GM15510 (cell line): Measurements from ENCODE around the gene NR4A1.
A peak's percentile ranks its signal among the peaks of the same experiment; 100 is the strongest.

Source experiments
- POLR2A ChIP-seq: IDR thresholded peaks from 3 replicates; pipeline ENCODE4 v1.6.1; 2011; ENCODE audit warnings: borderline replicate concordance; ENCODE audit not compliant: insufficient read length; ENCODE audit errors: extremely low read depth

The NR4A1 gene

GRCh38 chr12:52029685-52030084 is 21.6 kb upstream of the NR4A1 start:
- TF ChIP-seq POLR2A, result no peak

- TF ChIP-seq POLR2A, result no peak
Measured at GRCh38 chr12:52032446-52032803, 18.8 kb upstream of the NR4A1 start.

DNA sequence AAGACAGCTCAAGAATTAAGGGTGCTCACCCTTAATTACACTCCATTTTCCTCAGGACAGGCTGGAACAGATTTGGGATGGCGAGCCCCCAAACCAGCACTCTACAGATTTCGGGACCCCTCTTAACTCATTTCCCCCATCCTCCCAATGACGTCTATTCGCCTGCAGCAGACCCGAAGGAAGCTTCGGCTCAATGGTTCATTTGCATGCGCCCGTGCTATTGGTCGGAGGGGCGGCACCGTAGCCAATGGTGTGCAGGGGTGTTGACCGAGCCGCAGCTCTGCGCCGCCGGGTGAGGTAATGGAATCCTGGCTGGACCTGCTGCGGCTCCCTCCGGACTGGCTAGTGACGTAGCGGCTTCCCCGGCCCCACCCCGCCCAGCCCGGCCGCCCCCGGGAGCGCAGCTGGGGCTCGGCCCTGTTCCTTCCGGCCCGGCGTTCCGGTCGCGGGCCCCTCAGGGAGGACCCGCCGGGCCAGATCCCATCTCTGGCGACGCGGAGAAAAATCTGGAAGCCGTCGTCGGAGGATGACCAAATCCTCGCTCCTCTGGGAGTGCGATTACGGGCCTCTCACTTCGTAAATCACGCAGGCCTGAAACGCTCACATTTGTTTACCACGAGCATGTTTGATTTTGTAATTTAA is 18.3 kb upstream of the NR4A1 start:
- peak; percentile 53 for TF ChIP-seq POLR2A

- TF ChIP-seq POLR2A, result no peak
Measured at GRCh38 chr12:52033446-52034140, 17.6 kb upstream of the NR4A1 start.

GRCh38 chr12:52035190-52035589 is 16.1 kb upstream of the NR4A1 start:
- no peak for TF ChIP-seq POLR2A

GRCh38 chr12:52035926-52036325 is 15.3 kb upstream of the NR4A1 start:
- no peak for TF ChIP-seq POLR2A

GRCh38 chr12:52036587-52037171 is 14.6 kb upstream of the NR4A1 start:
- TF ChIP-seq POLR2A, result no peak

- no peak for TF ChIP-seq POLR2A
Measured at GRCh38 chr12:52037248-52037861, 13.9 kb upstream of the NR4A1 start.

DNA sequence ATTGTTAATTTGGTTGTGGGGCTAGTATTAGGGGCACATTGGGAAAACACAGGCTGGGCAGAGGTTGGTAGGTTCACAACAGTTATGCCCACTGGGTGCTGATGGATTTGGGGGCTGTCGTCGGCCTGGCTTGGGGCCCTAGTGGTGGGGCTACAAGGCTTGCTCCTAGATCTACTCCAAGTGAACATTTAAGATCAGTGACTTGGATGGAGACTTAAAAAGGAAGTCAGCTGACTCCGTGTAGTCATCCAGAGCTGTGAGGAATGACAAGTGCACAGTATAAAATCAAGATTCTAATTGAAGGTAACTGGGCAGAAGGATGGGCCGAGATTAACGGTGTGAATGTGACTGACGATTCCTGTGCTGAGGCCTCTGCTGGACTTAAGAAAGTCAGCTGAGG is 12.8 kb upstream of the NR4A1 start:
- TF ChIP-seq POLR2A, result no peak

DNA sequence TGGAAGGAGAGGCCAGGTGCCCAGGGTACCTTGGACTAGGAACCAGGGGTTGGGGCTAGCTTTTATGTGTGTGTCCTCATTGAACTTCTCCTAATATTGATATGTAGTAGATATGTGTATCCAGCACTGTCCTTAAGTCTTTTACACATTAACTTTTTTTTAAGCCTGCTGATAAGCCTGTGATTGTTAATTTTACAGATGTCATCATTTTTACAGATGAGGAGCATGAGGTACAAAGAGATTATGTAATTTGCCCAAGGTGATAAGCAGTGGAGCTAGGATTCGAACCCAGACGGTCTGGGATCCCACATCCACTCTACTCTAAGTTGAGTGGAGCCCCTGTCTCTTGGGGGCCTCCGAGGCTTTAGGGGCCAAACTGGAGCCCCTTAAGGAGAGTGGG is 10.2 kb upstream of the NR4A1 start:
- TF ChIP-seq POLR2A, result no peak

DNA sequence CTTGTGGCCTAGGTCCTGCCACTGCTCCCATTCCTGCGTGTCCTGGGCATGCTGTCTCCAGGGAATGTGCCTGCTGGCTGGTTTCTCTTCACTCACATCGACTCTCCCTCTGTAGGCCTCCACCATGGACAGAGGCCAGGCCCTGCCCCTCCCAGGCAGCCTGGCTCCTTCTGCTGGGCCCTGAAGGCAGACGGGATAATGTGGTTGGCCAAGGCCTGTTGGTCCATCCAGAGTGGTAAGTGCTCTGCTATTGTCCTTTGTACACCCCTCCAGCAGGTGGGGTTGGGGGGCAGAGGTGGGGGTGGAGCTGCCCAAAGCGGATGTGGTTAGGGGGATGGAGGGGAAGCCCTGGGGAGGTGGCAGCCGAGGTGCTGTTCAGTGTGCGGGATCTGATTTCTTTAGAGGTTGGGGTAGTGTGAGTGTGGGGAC is 9.5 kb upstream of the NR4A1 start:
- no peak for TF ChIP-seq POLR2A

GRCh38 chr12:52042706-52043385 is 8.4 kb upstream of the NR4A1 start:
- no peak for TF ChIP-seq POLR2A

DNA sequence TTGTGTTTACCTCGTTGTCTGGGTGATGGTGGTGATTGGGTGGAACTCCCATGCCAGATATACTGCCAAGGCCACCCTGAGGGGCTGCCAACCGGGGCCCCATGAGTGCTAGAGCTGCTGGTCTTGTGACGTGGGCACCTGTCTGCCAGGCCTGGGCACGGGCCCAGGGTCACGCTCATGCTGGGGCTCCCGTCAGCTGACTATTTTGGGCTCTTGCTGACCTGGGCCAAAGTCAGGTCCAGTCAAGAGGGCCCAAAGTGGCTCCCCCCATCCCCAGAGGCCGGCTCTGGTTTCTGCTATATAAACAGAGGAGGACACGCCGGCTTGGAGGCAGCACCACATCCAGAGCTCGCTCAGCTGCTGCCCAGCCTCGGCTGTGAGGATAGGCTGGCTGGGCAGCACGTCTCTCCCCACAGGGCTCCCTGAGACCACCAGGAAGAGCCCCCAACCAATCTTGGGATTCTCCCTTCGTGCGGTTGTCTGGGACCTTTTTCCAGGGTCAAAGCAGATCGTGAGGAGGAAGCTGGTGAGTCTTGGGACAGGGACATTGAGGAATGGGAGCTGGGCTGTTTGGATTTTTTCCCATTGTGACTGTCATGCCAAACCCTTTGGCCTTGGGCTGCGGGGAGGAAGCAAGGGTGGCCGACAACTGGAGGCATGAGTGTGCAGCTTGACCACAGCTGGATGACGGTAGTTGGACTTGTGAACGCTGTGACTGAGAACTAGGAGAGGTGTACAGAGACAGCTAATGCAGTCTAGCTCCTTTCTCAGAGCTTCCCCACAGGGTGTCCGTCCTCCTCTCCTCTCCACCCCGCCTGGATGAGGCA is 7.6 kb upstream of the NR4A1 start:
- no peak for TF ChIP-seq POLR2A

DNA sequence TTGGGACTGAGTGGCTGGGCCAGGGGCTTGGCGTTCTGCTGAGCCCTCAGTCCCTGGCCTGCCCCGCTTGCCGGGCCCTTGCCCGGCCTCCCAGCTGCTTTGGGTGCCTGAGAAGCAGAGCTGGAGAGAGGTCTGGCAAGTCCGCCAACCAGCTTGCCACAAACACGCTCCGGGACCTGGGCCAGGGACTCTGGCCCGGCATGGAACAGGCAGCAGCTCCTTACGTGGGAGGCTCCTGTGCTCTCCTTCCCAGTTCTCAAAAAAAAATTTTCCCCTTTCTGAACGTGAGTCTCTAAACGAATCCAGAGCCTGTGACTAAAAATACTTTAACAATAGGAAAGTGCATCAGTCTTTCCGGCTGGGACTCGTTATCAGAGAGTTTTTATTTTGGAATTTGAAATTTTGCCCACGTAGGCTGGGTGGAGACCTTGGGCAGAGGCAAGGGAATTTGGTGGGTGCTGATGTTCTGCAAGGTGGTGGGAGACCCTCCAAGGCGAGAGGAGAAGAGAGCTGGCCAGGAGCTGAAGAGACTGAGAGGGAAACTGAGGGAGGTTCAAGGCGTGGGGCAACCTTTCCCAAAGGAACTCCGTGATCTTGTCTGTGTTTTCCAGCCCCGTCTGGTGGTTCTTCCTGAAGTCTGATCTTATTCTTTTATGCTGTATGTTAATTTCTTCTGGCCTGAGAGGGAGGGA is 6.8 kb upstream of the NR4A1 start:
- TF ChIP-seq POLR2A, result no peak

- TF ChIP-seq POLR2A, result no peak
Measured at GRCh38 chr12:52045794-52046199, 5.4 kb upstream of the NR4A1 start.

- no peak for TF ChIP-seq POLR2A
Measured at GRCh38 chr12:52046859-52047258, 4.4 kb upstream of the NR4A1 start.
